NCI-H2227 treated with DMSO at 0.1 percent for 48 hours (cell line): ENCODE results near the gene TPD52L2.
"Not testable (repeated sequence)": the region's sequence is repeated elsewhere in the genome, so short reads cannot be mapped to it uniquely, and the experiment has no call there.

Experiments
- DNase-seq: peaks from one replicate; lab custom pipeline; 2025; lab: John Stamatoyannopoulos, UW

TPD52L2 gene

GRCh38 chr20:63855363-63856097, 9.5 kb upstream of the TPD52L2 start:
- no peak for DNase-seq

- DNase-seq: no peak
These were observed 9.0 kb upstream of the TPD52L2 start for GRCh38 chr20:63856098-63856511.

- no peak for DNase-seq
These were observed 7.2 kb upstream of the TPD52L2 start for GRCh38 chr20:63857764-63858392.

GRCh38 chr20:63858393-63859165, 6.5 kb upstream of the TPD52L2 start:
- DNase-seq: no peak

GRCh38 chr20:63859166-63859699, 5.8 kb upstream of the TPD52L2 start:
- DNase-seq: no peak

- no peak for DNase-seq
These were observed 4.6 kb upstream of the TPD52L2 start for GRCh38 chr20:63860325-63861051.

GRCh38 chr20:63861365-63861934, 3.6 kb upstream of the TPD52L2 start, which contains the start of gene ABHD16B:
ABHD16B (plus strand) TSS chr20:63861498; CDS start chr20:63861541, 43 bp downstream.
- DNase-seq: no peak

- DNase-seq: no peak
These were observed 2.8 kb upstream of the TPD52L2 start for GRCh38 chr20:63861981-63862901.

GRCh38 chr20:63863021-63863797, 1.9 kb upstream of the TPD52L2 start:
- no peak for DNase-seq

- peak; percentile 63 for DNase-seq
These were observed 1.1 kb upstream of the TPD52L2 start for GRCh38 chr20:63863798-63864544.

GRCh38 chr20:63864545-63864977, 509 bp upstream of the TPD52L2 start:
- no peak for DNase-seq

GRCh38 chr20:63867042-63867441, 2.0 kb downstream of the TPD52L2 start:
- not testable (repeated sequence) for DNase-seq

- no peak for DNase-seq
These were observed 3.2 kb downstream of the TPD52L2 start for GRCh38 chr20:63868264-63868663.

- DNase-seq: no peak
These were observed 8.5 kb downstream of the TPD52L2 start for GRCh38 chr20:63873477-63873971.

GRCh38 chr20:63874241-63874640, 9.2 kb downstream of the TPD52L2 start:
- not testable (repeated sequence) for DNase-seq

- no peak for DNase-seq
These were observed 11.5 kb downstream of the TPD52L2 start for GRCh38 chr20:63876489-63877036.

GRCh38 chr20:63877755-63878470, 12.8 kb downstream of the TPD52L2 start:
- DNase-seq: no peak
